C4-2B (cell line): Measurements from ENCODE around the gene PUSL1.

ENCODE experiments used
- H3K27ac ChIP-seq: fragments of 450-650 bp; 2 replicates; pipeline ENCODE4 v1.5.1; 2017
- ZFX ChIP-seq: fragments of 450-650 bp; IDR thresholded peaks from 2 replicates; pipeline ENCODE4 v1.6.1; 2017
- TF ChIP-seq, protein P1 (sequence below): fragments of 450-650 bp; conservative IDR thresholded peaks from 2 replicates; pipeline ENCODE4 v1.5.1; 2017; ENCODE audit warnings: mild to moderate bottlenecking

The PUSL1 gene

GRCh38 chr1:1318777-1319645, 10.6 kb downstream of the PUSL1 start:
- peak overlapping the region; percentile 69 for H3K27ac ChIP-seq
- TF ChIP-seq, protein P1, sequence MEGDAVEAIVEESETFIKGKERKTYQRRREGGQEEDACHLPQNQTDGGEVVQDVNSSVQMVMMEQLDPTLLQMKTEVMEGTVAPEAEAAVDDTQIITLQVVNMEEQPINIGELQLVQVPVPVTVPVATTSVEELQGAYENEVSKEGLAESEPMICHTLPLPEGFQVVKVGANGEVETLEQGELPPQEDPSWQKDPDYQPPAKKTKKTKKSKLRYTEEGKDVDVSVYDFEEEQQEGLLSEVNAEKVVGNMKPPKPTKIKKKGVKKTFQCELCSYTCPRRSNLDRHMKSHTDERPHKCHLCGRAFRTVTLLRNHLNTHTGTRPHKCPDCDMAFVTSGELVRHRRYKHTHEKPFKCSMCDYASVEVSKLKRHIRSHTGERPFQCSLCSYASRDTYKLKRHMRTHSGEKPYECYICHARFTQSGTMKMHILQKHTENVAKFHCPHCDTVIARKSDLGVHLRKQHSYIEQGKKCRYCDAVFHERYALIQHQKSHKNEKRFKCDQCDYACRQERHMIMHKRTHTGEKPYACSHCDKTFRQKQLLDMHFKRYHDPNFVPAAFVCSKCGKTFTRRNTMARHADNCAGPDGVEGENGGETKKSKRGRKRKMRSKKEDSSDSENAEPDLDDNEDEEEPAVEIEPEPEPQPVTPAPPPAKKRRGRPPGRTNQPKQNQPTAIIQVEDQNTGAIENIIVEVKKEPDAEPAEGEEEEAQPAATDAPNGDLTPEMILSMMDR: no peak
- no peak for TF ChIP-seq ZFX

GRCh38 chr1:1319646-1319941, 11.2 kb downstream of the PUSL1 start:
- TF ChIP-seq ZFX: no peak
- TF ChIP-seq, protein P1: no peak
- H3K27ac ChIP-seq: peak overlapping the region; percentile 69; the same call in 1 of the 2 replicates

DNA sequence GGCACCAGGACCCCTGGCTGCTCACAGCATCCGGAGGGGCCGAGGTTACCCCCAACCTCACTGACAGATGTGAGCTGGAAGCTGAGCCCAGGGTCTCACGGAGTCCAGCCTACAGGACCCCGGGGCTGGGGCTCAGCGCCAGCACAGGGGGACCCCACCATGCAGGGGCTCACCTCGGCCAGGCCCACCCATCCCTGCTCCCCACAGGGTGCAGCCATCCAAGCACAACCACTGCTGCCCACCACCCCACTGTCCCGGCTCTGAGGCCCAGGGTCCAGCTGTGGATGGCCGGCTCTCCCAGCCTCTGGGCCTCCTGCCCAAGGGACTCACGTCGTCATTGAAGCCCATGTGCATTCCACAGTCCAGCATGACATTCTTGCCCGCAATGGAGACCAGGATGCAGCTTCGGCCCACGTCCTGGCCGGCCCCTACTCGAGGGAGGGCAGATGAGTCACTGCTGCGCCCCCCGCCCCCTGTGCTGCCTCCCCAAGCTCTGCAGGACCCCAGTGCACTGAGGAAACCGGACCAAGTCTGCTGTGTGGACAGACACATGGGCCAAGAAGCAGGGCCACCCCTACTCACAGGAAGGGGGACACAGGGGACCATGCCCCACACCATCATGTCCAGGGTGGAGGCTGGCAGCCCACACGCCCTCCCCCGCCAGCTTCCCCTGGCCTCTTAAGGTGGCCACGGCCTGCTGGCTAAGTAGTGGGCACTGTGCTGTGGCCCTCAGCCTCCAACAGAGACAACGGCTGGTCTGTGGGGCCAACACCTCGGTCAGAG, 12.5 kb downstream of the PUSL1 start:
- TF ChIP-seq, protein P1: no peak
- no peak for TF ChIP-seq ZFX
- H3K27ac ChIP-seq: peak overlapping the region; percentile 10

DNA sequence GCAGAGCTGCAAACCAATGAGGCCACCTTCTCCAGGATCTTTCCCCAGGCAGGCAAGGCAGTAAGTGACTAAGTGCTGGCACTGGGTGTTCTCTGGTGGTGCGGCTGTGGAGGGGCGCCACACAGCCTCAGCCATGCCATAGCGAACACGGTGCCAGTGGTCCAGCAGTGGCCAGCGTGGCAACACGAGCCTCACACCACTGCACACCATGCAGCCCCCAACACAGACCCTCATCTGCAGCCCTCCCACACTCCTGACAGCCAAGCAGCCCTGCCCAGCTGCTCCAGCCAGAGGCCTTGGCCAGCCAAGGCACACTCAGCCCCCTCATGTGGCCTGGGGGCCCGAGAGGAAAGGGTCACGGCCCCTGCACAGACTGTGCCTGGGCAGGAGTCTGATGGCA, 13.1 kb downstream of the PUSL1 start:
- TF ChIP-seq, protein P1: no peak
- TF ChIP-seq ZFX: no peak
- peak overlapping the region; percentile 10 for H3K27ac ChIP-seq

- TF ChIP-seq, protein P1: no peak
- TF ChIP-seq ZFX: no peak
- no peak overlapping the region for H3K27ac ChIP-seq
Measured at GRCh38 chr1:1322418-1322817, 14.0 kb downstream of the PUSL1 start.

GRCh38 chr1:1322952-1323351, 14.6 kb downstream of the PUSL1 start:
- TF ChIP-seq, protein P1: no peak
- TF ChIP-seq ZFX: no peak
- no peak overlapping the region; the same call in 1 of the 2 replicates for H3K27ac ChIP-seq

DNA sequence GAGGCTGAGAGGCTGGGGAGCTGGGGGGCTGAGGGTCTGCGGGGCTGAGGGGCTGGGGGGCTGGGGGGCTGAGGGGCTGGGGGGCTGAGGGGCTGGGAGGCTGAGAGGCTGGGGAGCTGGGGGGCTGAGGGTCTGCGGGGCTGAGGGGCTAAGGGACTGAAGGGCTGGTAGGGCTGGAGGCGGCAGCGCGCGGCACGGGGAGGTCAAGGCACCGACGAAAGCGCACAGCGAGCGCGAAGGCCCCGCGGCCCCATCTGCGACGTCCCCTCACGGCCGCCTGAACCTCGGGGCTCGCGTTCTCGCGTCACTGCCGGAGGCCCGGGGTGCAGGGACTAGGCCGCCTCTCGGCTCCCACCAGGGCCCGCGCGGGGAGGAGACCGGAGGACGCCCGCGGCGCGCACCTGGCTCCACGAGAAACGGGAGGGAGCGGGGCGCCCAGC, 15.7 kb downstream of the PUSL1 start:
- TF ChIP-seq, protein P1: no peak
- TF ChIP-seq ZFX: peak; percentile 49; the same call in 1 of the 2 replicates
- peak overlapping the region; percentile 97 for H3K27ac ChIP-seq
